HG02610 (cell line): ENCODE results near the gene PTGIR.
A peak's percentile ranks its signal among the peaks of the same experiment; 100 is the strongest.
"Not testable (repeated sequence)": the region's sequence is repeated elsewhere in the genome, so short reads cannot be mapped to it uniquely, and the experiment has no call there.

Source experiments
- ATAC-seq: cut with Tn5 transposase; IDR thresholded peaks from one replicate; pipeline ENCODE4 v1.9.1; 2021; ENCODE audit warnings: mild to moderate bottlenecking, moderate library complexity; ENCODE audit not compliant: unreplicated experiment

Gene PTGIR

GRCh38 chr19:46639358-46640182 is 14.7 kb upstream of the PTGIR start:
- no peak for ATAC-seq

GRCh38 chr19:46637224-46637623 is 12.3 kb upstream of the PTGIR start:
- no peak for ATAC-seq

- ATAC-seq, result no peak
Measured at GRCh38 chr19:46635920-46636761, 11.3 kb upstream of the PTGIR start, which contains the start of gene GNG8. Gene GNG8, minus strand, starts transcription at chr19:46636202. Its CDS starts 1,520 bp downstream, at chr19:46634682.

- ATAC-seq, result no peak
Measured at GRCh38 chr19:46634656-46635218, 9.8 kb upstream of the PTGIR start.

GRCh38 chr19:46634045-46634655 is 9.3 kb upstream of the PTGIR start:
- ATAC-seq, result peak; percentile 47

GRCh38 chr19:46633130-46633529 is 8.2 kb upstream of the PTGIR start:
- no peak for ATAC-seq

- ATAC-seq, result no peak
Measured at GRCh38 chr19:46631481-46631880, 6.6 kb upstream of the PTGIR start.

GRCh38 chr19:46630586-46631205 is 5.8 kb upstream of the PTGIR start:
- ATAC-seq, result no peak

- no peak for ATAC-seq
Measured at GRCh38 chr19:46629546-46630025, 4.7 kb upstream of the PTGIR start.

GRCh38 chr19:46628970-46629369 is 4.1 kb upstream of the PTGIR start:
- ATAC-seq, result not testable (repeated sequence)

- ATAC-seq, result no peak
Measured at GRCh38 chr19:46626446-46626845, 1.6 kb upstream of the PTGIR start.

- no peak for ATAC-seq
Measured at GRCh38 chr19:46625731-46626130, 842 bp upstream of the PTGIR start.

- ATAC-seq, result no peak
Measured at GRCh38 chr19:46623915-46624502, 880 bp downstream of the PTGIR start.

- no peak for ATAC-seq
Measured at GRCh38 chr19:46622118-46622446, 2.8 kb downstream of the PTGIR start.

- ATAC-seq, result no peak
Measured at GRCh38 chr19:46621191-46622117, 3.4 kb downstream of the PTGIR start.

GRCh38 chr19:46620716-46621115 is 4.2 kb downstream of the PTGIR start:
- no peak for ATAC-seq

GRCh38 chr19:46620267-46620666 is 4.6 kb downstream of the PTGIR start:
- ATAC-seq, result no peak

GRCh38 chr19:46618670-46619231 is 6.1 kb downstream of the PTGIR start:
- peak; percentile 24 for ATAC-seq

- no peak for ATAC-seq
Measured at GRCh38 chr19:46617601-46618000, 7.3 kb downstream of the PTGIR start.
